ENCODE measurements around the gene GRAMD1A. TPM values are rescaled to one million over a fixed set of nuclear protein-coding genes. Genes with fewer than 3 reads are reported as not detected.

The GRAMD1A gene
- total RNA-seq, 6 experiments from 2014 or later = 10.4 to 34.8 (median 15.4) TPM

- H3K36me3 ChIP-seq = no peaks in the 10 kb centered on the region
- H3K9me3 ChIP-seq = no peaks in the 10 kb centered on the region
- H3K27me3 ChIP-seq = no peaks in the 10 kb centered on the region
- H3K4me1 ChIP-seq = peaks cover 0 to 34% (median 10%) of the 10 kb centered on the region in 4 donors
- H3K27ac ChIP-seq = peak overlapping the region in 1 of 3 donors; percentile 13
- no peak for ATAC-seq
- WGBS (ENCODE audit: insufficient coverage, low coverage, low lambda C conversion rate, missing lambda C conversion rate) = 92% methylated on average over 2 of the region's 17 CpGs
- TF ChIP-seq POLR2A (IDR thresholded peaks at IDR 0.05) (no peak), CTCF (IDR thresholded peaks at IDR 0.05) (no peak)
- no peak overlapping the region for H3K4me3 ChIP-seq
- DNase-seq = no peak
- intact Hi-C loops (cut with DNase I) = no loop called here
Measured at GRCh38 chr19:35038623-35039512, 38.7 kb downstream of the GRAMD1A start.

GRCh38 chr19:35039881-35040825 is 40.0 kb downstream of the GRAMD1A start:
- Histone ChIP-seq H3K4me3 (peak overlapping the region in 2 of 3 donors; percentile 11 to 81), H3K36me3 (no peaks in the 10 kb centered on the region), H3K4me1 (peaks cover 0 to 39% (median 13%) of the 10 kb centered on the region in 4 donors), H3K9me3 (no peaks in the 10 kb centered on the region), H3K27ac (peak overlapping the region; percentile 80 to 97 (median 84)), H3K27me3 (no peaks in the 10 kb centered on the region)
- ATAC-seq (no peak), DNase-seq (peak in 1 of 3 donors; percentile 73)
- WGBS (ENCODE audit: insufficient coverage, low coverage, low lambda C conversion rate, missing lambda C conversion rate) = 20% methylated on average over 17 of the region's 39 CpGs
- TF ChIP-seq POLR2A (IDR thresholded peaks at IDR 0.05) (peak; percentile 5), CTCF (IDR thresholded peaks at IDR 0.05) (no peak)
- intact Hi-C loops (cut with DNase I) = loop anchor here in 1 of 2 donors (5.0 kb wide), 1 partner anchor 97 kb away; the partner anchor contains the start of genes FXYD1 and LGI4

GRCh38 chr19:35040826-35041547 is 40.9 kb downstream of the GRAMD1A start:
- H3K4me1 ChIP-seq = peaks cover 0 to 45% (median 16%) of the 10 kb centered on the region in 4 donors
- H3K9me3 ChIP-seq = no peaks in the 10 kb centered on the region
- no peaks in the 10 kb centered on the region for H3K27me3 ChIP-seq
- 2% methylated on average over 9 of the region's 36 CpGs for WGBS (ENCODE audit: insufficient coverage, low coverage, low lambda C conversion rate, missing lambda C conversion rate)
- H3K4me3 ChIP-seq = peak overlapping the region; percentile 54 to 81 (median 81)
- H3K36me3 ChIP-seq = no peaks in the 10 kb centered on the region
- peak overlapping the region; percentile 80 to 97 (median 84) for H3K27ac ChIP-seq
- TF ChIP-seq CTCF (IDR thresholded peaks at IDR 0.05) (no peak), POLR2A (IDR thresholded peaks at IDR 0.05) (peak; percentile 78)
- ATAC-seq (peak; percentile 63 to 72 (median 66)), DNase-seq (peak; percentile 98 to 100 (median 99))
- intact Hi-C loops (cut with DNase I) = loop anchor here in 1 of 2 donors (5.0 kb wide), 1 partner anchor 96 kb away; the partner anchor contains the start of genes FXYD1 and LGI4

Data from right lobe of liver (tissue), 6 donors.